SK-N-DZ (cell line): ENCODE measurements around the gene CFAP107.

Source experiments
- DNase-seq: peaks from one replicate; pipeline ENCODE4 v3.0.0-alpha.2; 2015; ENCODE audit warnings: low spot score

CFAP107 gene

DNA sequence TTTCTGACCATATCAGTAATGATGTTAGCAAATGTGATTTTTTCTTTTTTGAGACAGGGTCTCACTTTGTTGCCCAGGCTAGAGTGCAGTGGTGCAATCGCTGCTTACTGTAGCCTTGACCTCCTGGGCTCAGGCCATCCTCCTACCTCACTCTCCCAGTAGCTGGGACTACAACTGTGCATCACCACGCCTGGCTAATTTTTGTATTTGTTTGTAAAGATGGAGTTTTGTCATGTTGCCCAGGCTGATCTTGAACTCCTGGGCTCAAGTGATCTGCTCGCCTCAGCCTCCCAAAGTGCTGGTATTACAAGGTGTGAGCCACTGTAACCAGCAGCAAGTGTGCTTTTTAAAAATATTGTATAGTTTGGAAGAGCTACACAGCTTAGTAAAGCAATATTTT is 4.1 kb upstream of the CFAP107 start:
- no peak for DNase-seq

DNA sequence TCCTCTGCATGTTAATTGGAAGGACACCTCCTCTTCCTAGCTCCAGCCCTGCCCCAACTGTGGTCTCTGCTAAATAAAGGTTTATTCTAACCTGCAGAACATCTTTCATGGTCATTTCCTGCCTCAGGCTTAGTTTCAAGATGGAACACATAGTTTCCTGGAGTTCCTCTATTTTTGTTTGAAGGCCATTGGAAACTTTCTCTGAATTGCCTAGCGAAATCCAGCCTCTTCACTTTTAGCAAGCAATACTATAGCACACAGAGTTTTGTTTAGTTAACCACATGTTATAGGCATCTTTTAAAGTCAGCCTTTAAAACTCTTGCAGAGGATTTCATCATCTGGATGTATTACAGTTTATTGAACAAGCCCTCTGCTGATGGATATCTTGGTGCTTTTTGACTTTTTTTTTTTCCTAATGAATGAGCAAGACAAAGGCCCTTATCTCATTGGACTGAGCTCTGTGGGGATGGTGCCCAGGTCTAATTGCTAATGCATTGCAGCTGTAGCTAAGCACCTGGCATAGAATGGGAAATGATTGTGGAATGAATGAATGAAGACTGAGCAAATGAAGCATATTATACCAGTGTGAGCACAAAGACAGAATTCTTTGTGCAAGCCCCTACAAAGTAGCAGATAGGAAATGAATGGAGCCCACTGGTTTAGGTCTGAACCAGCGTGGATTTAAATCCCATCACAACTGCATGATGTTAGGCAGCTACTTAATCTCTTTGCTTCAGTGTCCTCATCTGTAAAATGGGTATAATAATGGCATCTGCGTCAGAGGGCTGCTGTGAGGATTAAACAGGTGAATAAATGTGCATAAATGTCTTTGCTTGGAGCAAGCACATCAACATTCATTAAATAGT is 641 bp upstream of the CFAP107 start:
- DNase-seq: no peak

DNA sequence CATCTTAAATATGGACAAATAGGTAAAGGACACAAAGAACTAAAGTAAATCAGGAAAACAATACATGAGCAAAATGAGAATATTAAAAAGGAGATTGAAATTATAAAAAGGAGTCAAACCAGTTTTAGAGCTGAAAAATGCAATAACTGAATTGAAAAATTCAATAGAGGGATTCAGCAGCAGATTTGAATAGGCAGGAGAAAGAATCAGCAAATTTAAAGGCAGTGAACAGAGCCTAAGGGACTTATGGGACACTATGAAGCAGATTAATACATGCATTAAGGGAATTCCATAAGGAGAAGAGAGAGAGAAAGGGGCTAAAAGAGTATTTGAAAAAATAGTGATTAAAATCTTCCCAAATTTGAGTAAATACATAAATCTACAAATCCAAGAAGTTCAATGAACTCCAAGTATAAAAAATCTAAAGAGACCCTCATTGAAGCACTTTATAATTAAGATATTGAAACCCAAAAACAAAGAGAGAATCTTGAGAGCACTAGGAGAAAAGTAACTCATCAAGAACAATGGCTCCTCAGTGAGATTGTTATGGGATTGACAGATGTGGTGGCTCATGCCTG is 2.9 kb downstream of the CFAP107 start:
- no peak for DNase-seq

DNA sequence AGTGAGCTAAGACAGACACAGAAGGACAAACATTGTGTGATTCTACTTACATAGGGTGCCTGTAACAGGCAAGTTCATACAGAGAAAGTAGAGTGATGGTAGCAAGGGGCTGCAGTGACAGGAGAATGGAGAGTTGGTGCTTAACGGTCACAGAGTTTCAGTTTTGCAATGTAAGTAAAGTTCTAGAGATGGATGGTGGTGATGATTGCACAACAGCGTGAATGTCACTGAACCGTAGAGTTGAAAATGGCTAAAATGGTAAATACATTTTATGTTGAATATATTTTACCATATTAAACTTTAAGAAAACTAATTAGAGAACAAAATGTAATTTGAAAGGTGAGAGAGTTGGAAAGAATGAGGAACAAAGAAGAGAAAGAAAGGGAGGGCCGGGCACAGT is 8.7 kb downstream of the CFAP107 start:
- no peak for DNase-seq

DNA sequence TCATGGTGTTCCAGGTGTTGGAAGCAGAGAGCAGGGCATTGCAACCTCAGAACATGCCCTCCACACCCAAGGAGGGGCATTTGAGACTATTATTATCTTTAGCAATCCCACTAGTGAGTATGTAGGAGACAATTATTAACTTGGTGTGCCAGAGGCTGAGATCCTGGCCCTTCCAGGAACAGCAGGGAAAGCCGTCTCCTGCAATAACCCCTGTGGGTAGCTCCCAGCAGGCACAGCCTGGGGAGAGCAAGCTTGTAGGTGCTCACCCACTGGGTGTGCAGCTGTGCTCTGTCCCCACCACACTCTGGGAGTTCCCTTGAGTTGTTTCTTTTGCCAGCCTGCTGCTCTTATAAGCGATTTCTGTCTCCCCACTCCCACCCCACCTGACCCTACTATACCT is 10.3 kb downstream of the CFAP107 start:
- no peak for DNase-seq

DNA sequence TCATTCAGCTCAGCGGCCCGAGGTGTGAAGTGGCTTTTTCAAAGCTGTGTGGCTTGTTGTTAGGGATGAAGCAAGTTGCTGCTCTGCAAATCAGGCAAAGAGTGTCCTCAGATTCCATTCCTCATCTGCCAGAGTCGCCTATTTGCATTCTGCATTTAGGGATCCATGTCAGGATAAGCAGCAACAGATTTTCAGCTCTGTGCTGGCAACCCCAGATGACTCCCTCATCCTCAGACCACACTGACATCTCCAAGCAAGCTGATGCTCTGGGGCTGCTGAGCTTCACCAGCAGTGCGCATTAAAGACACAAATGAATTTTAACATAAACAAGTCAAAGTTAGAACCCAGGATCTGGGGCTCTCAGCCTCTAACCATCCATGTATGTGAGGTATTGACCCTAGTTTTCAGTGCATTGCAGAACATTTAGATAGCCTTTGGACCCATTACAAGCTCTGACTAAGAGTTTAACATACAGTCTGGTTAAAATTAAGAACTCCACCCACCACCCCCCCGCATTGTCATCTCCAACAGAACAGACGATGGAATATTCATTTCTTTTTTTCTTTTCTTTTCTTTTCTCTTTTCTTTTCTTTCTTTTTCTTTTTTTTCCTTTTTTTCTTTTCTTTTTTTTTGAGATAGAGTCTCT is 10.9 kb downstream of the CFAP107 start:
- no peak for DNase-seq

DNA sequence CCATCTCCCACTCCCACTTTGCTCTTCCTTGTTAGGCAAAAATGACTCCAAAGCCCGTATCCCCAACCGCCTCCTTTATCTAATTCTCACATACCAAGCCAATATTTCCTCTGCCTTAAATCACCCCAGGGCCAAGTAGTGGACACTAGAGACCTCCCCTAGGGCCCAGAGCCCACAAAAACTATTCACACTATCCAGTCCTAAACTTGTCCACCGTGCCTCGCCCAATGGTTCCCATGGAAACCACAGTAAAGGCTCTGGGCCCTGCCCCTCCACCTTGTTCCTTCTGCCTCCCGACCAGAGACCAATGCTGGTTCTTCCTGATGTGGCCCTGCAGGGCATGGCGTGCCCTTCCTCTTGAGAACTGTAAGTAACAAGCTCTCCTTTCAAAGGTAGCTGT is 11.8 kb downstream of the CFAP107 start:
- DNase-seq: no peak

DNA sequence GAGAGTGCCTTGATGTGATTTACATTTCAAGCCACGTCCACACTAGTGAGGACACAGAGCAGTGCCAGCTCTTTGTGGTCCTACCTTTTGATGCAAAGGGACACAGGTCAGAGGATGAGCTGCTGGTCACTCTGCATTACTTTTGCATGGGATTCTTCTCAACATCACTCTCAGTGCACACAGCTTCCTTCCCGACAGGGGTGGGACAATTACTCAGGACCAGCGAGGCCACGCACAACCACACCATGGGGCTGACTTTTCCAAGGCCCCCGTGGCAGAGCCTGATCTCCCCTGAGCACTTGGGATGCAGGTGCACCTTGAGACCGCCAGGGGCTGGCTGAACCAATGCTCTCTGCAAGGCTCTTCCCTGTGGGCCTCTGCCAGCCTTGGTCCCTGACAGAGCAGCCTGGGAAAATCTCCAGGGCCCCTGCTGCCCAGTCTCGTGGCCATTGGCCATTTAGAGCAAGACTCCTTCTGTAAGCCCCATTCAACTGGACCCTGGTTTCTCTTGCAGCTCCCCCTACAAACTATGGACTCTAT is 14.3 kb downstream of the CFAP107 start:
- no peak for DNase-seq

DNA sequence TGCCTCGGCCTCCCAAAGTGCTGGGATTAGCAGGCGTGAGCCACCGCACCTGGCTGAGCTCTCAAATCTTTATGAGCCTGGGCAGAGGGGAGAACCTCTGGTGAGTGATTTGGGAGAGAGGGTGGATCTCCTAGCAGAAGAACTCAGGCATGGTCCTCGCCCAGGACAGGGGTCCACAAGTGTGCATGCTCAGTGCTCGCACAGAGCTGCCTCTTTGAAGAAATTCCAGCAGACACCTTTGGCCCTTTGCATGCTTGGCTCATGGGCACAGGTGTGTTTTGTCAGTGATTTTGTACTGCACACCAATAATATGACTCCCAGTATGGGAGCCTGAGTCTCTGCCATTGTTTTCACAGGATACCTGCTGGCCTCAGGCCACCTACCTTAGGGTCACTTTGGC is 15.8 kb downstream of the CFAP107 start:
- no peak for DNase-seq

DNA sequence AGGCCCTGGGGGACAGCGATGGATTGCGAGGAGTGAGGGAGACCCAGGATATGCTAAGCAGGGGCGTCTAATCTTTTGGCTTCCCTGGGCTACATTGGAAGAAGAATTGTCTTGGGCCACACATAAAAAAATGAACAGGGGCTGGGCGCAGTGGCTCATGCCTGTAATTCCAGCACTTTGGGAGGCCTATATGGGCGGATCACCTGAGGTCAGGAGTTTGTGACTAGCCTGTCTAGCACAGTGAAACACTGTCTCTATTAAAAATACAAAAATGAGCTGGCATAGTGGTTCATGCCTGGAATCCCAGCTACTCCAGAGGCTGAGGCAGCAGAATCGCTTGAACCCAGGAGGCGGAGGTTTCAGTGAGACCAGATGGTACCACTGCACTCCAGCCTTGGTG is 16.8 kb downstream of the CFAP107 start:
- DNase-seq: no peak

DNA sequence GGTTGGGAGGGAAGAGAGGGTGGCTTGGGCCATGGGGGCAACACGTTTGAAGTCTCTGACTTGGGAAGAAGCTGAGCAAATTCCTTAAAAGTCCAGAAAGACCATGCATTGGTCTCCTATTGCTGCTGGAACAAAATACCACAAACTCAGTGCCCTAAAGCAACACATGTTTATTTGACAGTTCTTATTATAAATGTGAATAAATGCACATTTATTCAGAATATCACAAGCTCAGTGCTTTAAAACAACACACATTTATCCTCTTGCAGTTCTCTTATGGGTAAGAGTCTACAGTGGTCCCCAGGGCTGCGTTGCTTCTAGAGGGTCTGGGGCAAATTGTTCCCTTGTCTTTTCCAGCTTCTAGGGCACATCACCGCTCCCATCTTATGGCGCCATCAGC is 17.5 kb downstream of the CFAP107 start:
- DNase-seq: no peak

DNA sequence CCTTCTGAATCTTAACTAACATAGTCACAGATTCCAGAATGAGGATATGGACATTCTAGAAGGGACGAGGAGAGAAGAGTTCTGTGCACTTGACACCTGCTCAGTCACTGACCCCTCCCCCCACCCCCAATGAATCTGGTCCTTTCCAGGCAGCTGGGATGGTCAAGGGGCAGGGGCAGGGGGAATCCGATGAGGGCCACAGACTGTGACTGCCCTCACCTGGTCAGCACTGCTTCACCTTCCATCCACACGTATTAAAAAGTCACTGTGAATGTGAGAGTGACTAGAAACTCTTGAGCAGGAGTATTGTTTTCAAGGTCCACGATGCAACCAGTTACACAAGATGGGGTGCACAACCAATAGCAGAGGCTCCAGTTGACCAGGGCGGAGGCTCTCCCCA is 18.0 kb downstream of the CFAP107 start:
- no peak for DNase-seq

DNA sequence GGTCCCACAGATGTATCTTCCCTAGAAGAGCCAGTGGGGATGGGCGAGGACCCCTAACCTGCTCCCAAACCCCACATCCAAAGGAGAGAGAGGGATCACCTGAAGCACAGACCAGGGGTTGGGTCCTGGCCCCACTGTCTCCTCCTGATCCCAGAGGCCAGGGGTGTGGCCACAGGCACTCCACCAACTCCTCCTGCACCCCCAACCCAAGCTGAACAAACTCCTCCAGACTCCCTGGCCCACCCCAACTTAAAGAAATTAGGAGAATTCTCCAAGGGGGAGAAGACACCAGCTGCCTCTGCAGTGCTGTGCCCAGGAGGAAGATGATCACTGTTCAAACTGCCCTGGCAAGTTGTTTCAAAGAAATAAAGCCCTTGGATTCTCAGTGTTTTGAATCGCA is 23.0 kb downstream of the CFAP107 start:
- no peak for DNase-seq

DNA sequence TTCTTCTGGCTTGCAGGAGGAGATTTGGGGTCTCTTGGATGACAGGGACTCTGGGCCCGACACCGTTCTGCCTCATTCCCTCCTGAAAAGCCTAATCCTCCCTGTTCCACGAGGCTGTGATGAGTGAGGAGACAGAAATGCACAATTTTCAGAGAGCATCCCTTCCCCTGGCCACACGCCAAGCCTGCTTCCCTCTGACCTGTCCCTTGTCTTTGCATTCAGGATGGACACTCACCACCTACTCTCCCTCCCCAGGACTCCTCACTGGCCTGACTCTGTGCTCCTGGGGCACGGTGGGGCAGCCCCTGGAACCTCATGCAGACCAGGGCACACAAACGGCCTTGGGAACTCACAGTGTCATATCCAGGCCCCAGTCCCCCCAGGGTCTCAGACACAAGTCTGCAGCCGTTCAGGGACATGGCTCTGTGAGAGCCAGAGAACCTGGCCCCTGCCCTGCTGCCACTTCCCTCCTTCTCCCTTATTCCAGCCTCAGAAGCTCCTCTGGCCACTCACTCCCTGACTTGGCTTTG is 24.0 kb downstream of the CFAP107 start:
- no peak for DNase-seq

DNA sequence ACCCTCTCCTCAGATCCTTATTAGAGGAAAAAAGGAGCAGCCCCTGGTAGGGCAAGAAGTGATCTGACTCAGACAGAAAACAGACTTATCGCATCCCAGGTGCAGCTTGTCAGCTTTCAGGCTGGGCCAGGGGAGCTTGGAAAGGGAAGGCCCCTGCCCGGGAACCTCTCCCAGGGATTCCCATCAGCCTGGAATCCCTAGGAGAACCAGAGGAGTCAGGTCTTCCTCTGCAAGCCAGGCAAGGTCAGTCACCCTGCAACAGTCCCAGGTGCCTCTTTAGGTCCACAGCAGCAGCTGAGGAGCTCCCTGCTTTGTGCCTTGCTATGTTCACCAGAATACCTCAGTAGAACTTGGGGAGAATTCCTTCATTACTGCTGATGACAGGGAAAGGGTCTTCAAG is 24.6 kb downstream of the CFAP107 start:
- no peak for DNase-seq

DNA sequence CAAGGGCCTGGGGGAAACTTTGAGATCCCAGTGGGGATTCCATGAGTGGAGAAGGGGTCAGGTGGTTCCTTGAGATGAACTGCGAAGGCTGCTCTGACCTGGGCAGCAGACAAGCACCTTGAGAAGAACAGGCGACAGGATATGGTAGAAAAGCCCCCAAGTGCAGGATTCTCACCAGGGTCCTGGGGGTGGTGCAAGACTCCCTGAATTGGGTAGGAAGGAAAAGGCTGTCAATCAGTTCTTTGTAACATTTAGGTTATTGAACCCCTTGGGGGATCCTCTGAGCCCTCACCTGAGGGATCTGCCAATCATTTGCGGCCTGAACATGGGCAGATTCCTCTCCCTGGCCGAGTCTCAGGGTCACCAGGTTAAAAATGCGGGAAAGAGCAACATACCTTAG is 25.2 kb downstream of the CFAP107 start:
- DNase-seq: no peak

DNA sequence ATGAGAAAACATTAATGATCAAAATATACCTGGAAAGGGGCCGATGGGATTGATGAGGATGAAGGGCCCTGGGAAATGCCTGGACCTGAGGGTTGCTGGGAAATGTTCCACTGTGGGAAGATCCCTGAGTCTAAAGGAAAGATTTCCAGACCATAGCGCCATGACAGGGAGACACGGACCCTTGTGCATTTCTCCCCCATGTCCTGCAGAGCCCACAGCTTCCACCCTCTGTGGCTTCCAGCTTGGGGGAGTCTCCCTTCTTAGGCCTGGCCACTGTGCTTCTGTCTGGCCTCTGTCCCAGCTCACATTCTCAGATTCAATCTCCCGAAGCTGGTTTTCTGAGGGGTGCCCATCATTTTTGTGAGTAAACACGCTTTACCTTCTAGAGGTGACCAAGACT is 26.5 kb downstream of the CFAP107 start:
- no peak for DNase-seq

DNA sequence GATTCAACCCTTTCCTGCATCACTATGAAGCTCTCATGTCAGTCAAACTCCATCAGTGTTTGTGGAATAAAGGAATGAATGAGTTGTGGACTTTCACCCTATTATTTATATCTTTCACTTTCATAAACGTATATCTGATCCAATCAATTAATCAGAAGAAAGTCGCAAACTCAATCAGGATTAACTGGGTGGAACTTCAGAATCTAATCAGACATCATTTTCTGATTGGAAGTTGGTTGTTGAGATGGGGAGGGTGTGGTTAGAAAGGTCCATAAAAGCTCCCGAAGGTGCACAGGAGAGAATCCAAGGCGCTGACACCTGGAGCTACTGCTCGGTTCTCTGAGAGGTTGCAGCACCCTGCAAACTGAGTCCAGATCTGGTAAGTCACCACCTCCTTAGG is 27.4 kb downstream of the CFAP107 start, which contains the start of gene PRAMEF12:
TSS of gene PRAMEF12 (plus strand) at position 301 of the 400 bp plus-strand sequence. CDS start 1,130 bp downstream, outside the sequence.
- DNase-seq: no peak

DNA sequence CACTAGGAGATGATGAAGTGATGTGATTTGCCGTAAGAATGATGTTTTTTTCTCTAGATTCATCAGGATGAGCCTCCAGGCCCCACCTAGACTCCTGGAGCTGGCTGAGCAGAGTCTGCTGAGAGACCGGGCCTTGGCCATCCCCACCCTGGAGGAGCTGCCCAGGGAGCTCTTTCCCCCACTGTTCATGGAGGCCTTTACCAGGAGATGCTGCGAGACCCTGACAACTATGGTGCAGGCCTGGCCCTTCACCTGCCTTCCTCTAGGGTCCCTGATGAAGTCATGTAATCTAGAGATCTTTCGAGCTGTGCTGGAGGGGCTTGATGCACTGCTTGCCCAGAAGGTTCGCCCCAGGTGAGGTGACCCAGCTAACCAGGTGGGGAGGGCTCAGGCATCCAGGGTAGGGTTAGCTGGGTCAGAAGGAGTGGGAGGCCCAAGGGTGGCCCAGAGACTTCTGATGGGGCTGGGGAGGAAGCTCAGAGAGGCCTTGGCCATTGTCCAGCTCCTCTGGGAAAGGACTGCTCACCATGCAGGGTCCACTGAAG is 28.9 kb downstream of the CFAP107 start:
- no peak for DNase-seq

DNA sequence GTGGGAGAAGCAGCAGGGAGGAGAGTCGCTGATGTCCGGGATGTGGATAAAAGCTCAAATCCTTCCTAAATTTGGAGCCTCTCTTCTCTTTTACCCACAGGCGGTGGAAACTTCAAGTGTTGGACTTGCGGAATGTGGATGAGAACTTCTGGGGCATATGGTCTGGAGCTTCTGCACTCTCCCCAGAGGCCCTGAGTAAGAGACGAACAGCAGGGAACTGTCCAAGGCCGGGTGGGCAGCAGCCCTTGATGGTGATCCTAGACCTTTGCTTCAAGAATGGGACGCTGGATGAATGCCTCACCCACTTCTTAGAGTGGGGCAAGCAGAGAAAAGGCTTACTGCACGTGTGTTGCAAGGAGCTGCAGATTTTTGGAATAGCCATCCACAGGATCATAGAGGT is 29.4 kb downstream of the CFAP107 start:
- no peak for DNase-seq

DNA sequence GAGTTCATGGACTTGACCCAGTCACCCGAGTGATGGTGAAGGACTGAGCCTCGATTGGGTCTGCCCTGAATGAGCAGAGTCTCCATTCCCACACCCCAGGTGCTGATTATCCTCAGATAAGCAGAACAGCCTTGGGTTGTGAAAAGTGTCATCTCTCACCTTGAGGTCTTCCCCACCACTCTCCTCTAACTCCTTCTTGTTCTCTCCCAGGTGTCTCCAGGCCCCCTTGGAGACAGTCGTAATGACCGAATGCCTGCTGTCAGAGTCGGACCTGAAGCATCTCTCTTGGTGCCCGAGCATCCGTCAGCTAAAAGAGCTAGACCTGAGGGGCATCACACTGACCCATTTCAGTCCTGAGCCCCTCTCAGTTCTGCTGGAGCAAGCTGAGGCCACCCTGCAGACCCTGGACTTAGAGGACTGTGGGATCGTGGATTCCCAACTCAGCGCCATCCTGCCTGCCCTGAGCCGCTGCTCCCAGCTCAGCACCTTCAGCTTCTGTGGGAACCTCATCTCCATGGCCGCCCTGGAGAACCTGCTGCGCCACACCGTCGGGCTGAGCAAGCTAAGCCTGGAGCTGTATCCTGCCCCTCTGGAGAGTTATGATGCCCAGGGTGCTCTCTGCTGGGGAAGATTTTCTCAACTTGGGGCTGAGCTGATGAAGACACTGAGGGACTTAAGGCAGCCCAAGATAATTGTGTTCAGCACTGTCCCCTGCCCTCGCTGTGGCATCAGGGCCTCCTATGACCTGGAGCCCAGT is 31.0 kb downstream of the CFAP107 start:
- DNase-seq: no peak
